ENCODE data around the gene MAP3K6. TPM values are rescaled to one million over a fixed set of nuclear protein-coding genes. Genes with fewer than 3 reads are reported as not detected.
A peak's percentile ranks its signal among the peaks of the same experiment; 100 is the strongest.

MAP3K6 gene
- total and polyA plus RNA-seq, 2 of the 4 experiments (the other 2 are of a cell fraction) = 4.8 to 15.9 TPM

- no peak overlapping the region for H3K4ac ChIP-seq (ENCODE audit: low read depth, low read length)
- no peaks in the 10 kb centered on the region for H4K20me1 ChIP-seq (ENCODE audit: insufficient read depth, low read length)
- no peaks in the 10 kb centered on the region for H3K9me3 ChIP-seq (ENCODE audit: control insufficient read depth, insufficient read depth, low read length)
- H2AK5ac ChIP-seq (ENCODE audit: low read depth, low read length) = no peak overlapping the region
- no peak overlapping the region for H3K4me2 ChIP-seq (ENCODE audit: low read depth, low read length)
- no peak overlapping the region for H3K14ac ChIP-seq (replicated peaks; ENCODE audit: low read depth, low read length)
- no peak overlapping the region for H4K5ac ChIP-seq (ENCODE audit: low read depth, low read length)
- H3K23ac ChIP-seq (ENCODE audit: low read depth, low read length) = no peak overlapping the region
- no peaks in the 10 kb centered on the region for H3K79me1 ChIP-seq (ENCODE audit: low read depth in 1 of 2, low read length in 2 of 2)
- H2BK5ac ChIP-seq (ENCODE audit: low read depth, low read length, poor library complexity, severe bottlenecking) = no peak overlapping the region
- no peaks in the 10 kb centered on the region; the same call in 1 of the 2 replicates for H3K9me1 ChIP-seq (ENCODE audit: insufficient read depth, low read length)
- intact Hi-C loops (cut with micrococcal nuclease) (no loop called here), dilution Hi-C loops (cut with HindIII; ENCODE audit: low sequenced_read_pairs, unreplicated experiment) (no loop called here), in situ Hi-C loops (cut with MboI; ENCODE audit: low sequenced_read_pairs) (no loop called here)
- no peak overlapping the region for H2BK15ac ChIP-seq (ENCODE audit: low read depth, low read length)
- no peak overlapping the region for H3K27ac ChIP-seq (ENCODE audit: insufficient read depth, low read length)
- DNase-seq = no peak
- H3K36me3 ChIP-seq (ENCODE audit: control insufficient read depth, insufficient read depth, low read length) = peaks cover 13% of the 10 kb centered on the region
- no peak overlapping the region for H4K8ac ChIP-seq (ENCODE audit: low read depth in 2 of 2, low read length in 2 of 2)
- CTCF ChIA-PET = no interaction called here
- H2BK120ac ChIP-seq (ENCODE audit: low read depth, low read length) = no peak overlapping the region
- peaks cover 6% of the 10 kb centered on the region; the same call in 1 of the 2 replicates for H3K4me1 ChIP-seq (ENCODE audit: control insufficient read depth, insufficient read depth, low read length)
- no peak overlapping the region for H2AK9ac ChIP-seq (replicated peaks; ENCODE audit: low read depth, low read length, poor library complexity)
- ATAC-seq (ENCODE audit: low read depth) = no peak
- TF ChIP-seq RFX5 (IDR thresholded peaks at IDR 0.05; ENCODE audit: low read depth, low read length) (no peak), CHD1 (IDR thresholded peaks at IDR 0.05; ENCODE audit: low read depth, low read length) (no peak), FOS (IDR thresholded peaks at IDR 0.05; ENCODE audit: low read depth, low read length) (no peak), MXI1 (IDR thresholded peaks at IDR 0.05; ENCODE audit: borderline replicate concordance, low read depth, low read length) (no peak), USF2 (IDR thresholded peaks at IDR 0.05; ENCODE audit: low read depth, low read length) (no peak), ELK1 (IDR thresholded peaks at IDR 0.05; ENCODE audit: borderline replicate concordance, low read depth, low read length) (no peak), MAFK (IDR thresholded peaks at IDR 0.05; ENCODE audit: low read depth, low read length) (no peak), SMC3 (IDR thresholded peaks at IDR 0.05; ENCODE audit: low read depth, low read length) (no peak), POLR2A (IDR thresholded peaks at IDR 0.05; ENCODE audit: low read depth, low read length) (no peak), NFE2L2 (IDR thresholded peaks at IDR 0.05; ENCODE audit: low read depth, low read length) (no peak), CTCF (conservative IDR thresholded peaks at IDR 0.05; ENCODE audit: low read depth, low read length) (no peak), BHLHE40 (IDR thresholded peaks at IDR 0.05; ENCODE audit: low read depth, low read length) (no peak), CEBPB (IDR thresholded peaks at IDR 0.05; ENCODE audit: low read depth, low read length) (no peak), MAZ (IDR thresholded peaks at IDR 0.05; ENCODE audit: borderline replicate concordance, low read depth, low read length) (no peak), RCOR1 (IDR thresholded peaks at IDR 0.05; ENCODE audit: insufficient replicate concordance, low read length) (no peak), RAD21 (IDR thresholded peaks at IDR 0.05; ENCODE audit: low read length) (no peak)
- no peak overlapping the region for H3K4me3 ChIP-seq (ENCODE audit: insufficient read depth, low read depth, low read length)
- peak overlapping the region; percentile 33 for H2AFZ ChIP-seq (replicated peaks; ENCODE audit: low read length, poor library complexity)
- 71% methylated on average over 3 of the region's 8 CpGs; no CpG with 5 or more reads in 1 of the 2 experiments for WGBS, 2 experiments (ENCODE audit: extremely low coverage in 2 of 2, insufficient read length in 1 of 2)
- no peak overlapping the region for H2BK20ac ChIP-seq (ENCODE audit: low read depth, low read length)
- H3K27me3 ChIP-seq (ENCODE audit: control insufficient read depth, insufficient read depth, low read length) = no peaks in the 10 kb centered on the region; the same call in 1 of the 2 replicates
- no peak overlapping the region for H3K56ac ChIP-seq (ENCODE audit: extremely low read depth, insufficient read depth, low read length)
- POLR2A ChIA-PET (ENCODE audit: unreplicated experiment) = no interaction called here
- H3K18ac ChIP-seq (ENCODE audit: low read depth, low read length) = no peak overlapping the region
- no peak overlapping the region for H4K91ac ChIP-seq (ENCODE audit: insufficient read depth, low read depth, low read length)
- no peak overlapping the region for H3K9ac ChIP-seq (ENCODE audit: low read depth, low read length)
- BruUV-seq (replicated peaks) = no TSS peak
These were observed 15.1 kb downstream of the MAP3K6 start for GRCh38 chr1:27351541-27352107.
